K562 (cell line): Measurements from ENCODE around the gene ARAF. TPM values are rescaled to one million over a fixed set of nuclear protein-coding genes. Genes with fewer than 3 reads are reported as not detected.
A peak's percentile ranks its signal among the peaks of the same experiment; 100 is the strongest.

ENCODE experiments used
- CBX1 ChIP-seq: sonication (generic); IDR thresholded peaks from 2 replicates; pipeline ENCODE4 v1.6.1; 2016; ENCODE audit warnings: antibody characterized with exemption, low read depth, mild to moderate bottlenecking
- CREB1 ChIP-seq, 2 experiments: sonication (generic) in 1 of 2; formaldehyde crosslinking in 1 of 2; IDR thresholded peaks; 2 replicates each; pipeline versions ENCODE4 v1.6.1 to v1.8.0; 2012 to 2022; ENCODE audit warnings: inconsistent platforms in 1 of 2, mild to moderate bottlenecking in 1 of 2, missing genetic modification reagents in 1 of 2, moderate library complexity in 1 of 2
- CTBP1 ChIP-seq: fragments of 450-650 bp; IDR thresholded peaks from 2 replicates; pipeline ENCODE4 v1.6.1; 2016; ENCODE audit warnings: borderline replicate concordance
- E2F5 ChIP-seq: sonication (generic); formaldehyde crosslinking; IDR thresholded peaks from 2 replicates; pipeline ENCODE4 v1.8.0; 2022; ENCODE audit warnings: mild to moderate bottlenecking, missing genetic modification reagents
- EGR1 ChIP-seq: fragments of 450-650 bp; conservative IDR thresholded peaks from 2 replicates; pipeline ENCODE4 v1.6.1; 2017; ENCODE audit warnings: mild to moderate bottlenecking
- ID3 ChIP-seq, 2 experiments: fragments of 250-450 bp in 1 of 2; fragments of 450-650 bp in 1 of 2; sonication (Bioruptor Pico) in 1 of 2; IDR thresholded peaks; 2 replicates each; pipeline versions ENCODE4 v1.6.1 to v1.8.0; 2016 to 2021; ENCODE audit warnings: mild to moderate bottlenecking in 2 of 2, moderate library complexity in 2 of 2, missing compliant biosample characterization in 1 of 2, missing genetic modification characterization in 1 of 2
- JUN ChIP-seq, 2 experiments: sonication (generic) in 1 of 2; formaldehyde crosslinking in 1 of 2; IDR thresholded peaks; 2 replicates each; pipeline versions ENCODE4 v1.6.1 to v1.8.0; 2012 to 2022; ENCODE audit warnings: borderline replicate concordance in 2 of 2, mild to moderate bottlenecking in 2 of 2, improper control_type of control experiment in 1 of 2, low read depth in 1 of 2, low read length in 1 of 2, missing genetic modification reagents in 1 of 2
- MEF2A ChIP-seq: IDR thresholded peaks from 2 replicates; pipeline ENCODE4 v1.6.1; 2011; ENCODE audit warnings: low read depth, mild to moderate bottlenecking, low read length, moderate library complexity; ENCODE audit not compliant: control insufficient read depth
- MYC ChIP-seq, 2 experiments: fragments of 250-450 bp in 1 of 2; sonication (Bioruptor Pico) in 1 of 2; IDR thresholded peaks; 2 replicates each; pipeline versions ENCODE4 v1.5.1 to v1.6.1; 2012 to 2021; ENCODE audit warnings: low read depth in 2 of 2, borderline replicate concordance in 1 of 2, improper control_type of control experiment in 1 of 2, low read length in 1 of 2, mild to moderate bottlenecking in 1 of 2, moderate library complexity in 1 of 2
- RBM34 ChIP-seq: fragments of 200-400 bp; formaldehyde crosslinking; IDR thresholded peaks from 2 replicates; pipeline ENCODE4 v1.6.1; 2018; ENCODE audit warnings: low read length, borderline replicate concordance; ENCODE audit not compliant: insufficient read depth
- RFX1 ChIP-seq: fragments of 450-650 bp; IDR thresholded peaks from 2 replicates; pipeline ENCODE4 v1.6.1; 2016; ENCODE audit warnings: mild to moderate bottlenecking, moderate library complexity
- TBL1XR1 ChIP-seq, 2 experiments: IDR thresholded peaks; 2 replicates each; pipeline ENCODE4 v1.6.1; 2012; ENCODE audit warnings: improper control_type of control experiment in 2 of 2, low read length in 2 of 2, mild to moderate bottlenecking in 1 of 2
- TRIM24 ChIP-seq, 2 experiments: fragments of 450-650 bp; IDR thresholded peaks; 2 replicates each; pipeline ENCODE4 v1.6.1; 2016
- ZBTB12 ChIP-seq: fragments of 250-450 bp; sonication (Bioruptor Pico); IDR thresholded peaks from 2 replicates; pipeline ENCODE4 v1.4.0; 2020
- ZBTB9 ChIP-seq: fragments of 450-650 bp; formaldehyde crosslinking; IDR thresholded peaks from 2 replicates; pipeline ENCODE4 v1.4.0; 2020; ENCODE audit warnings: mild to moderate bottlenecking, moderate library complexity
- ZNF217 ChIP-seq: sonication (generic); formaldehyde crosslinking; IDR thresholded peaks from 2 replicates; pipeline ENCODE4 v1.8.0; 2022; ENCODE audit warnings: mild to moderate bottlenecking, missing genetic modification reagents
- ZNF311 ChIP-seq: fragments of 250-450 bp; sonication (Bioruptor Pico); IDR thresholded peaks from 2 replicates; pipeline ENCODE4 v1.4.0; 2020; ENCODE audit warnings: mild to moderate bottlenecking, moderate library complexity
- ZNF395 ChIP-seq: fragments of 200-800 bp; sonication (Bioruptor generic); IDR thresholded peaks from 2 replicates; pipeline ENCODE4 v1.6.1; 2017; ENCODE audit warnings: missing genetic modification characterization, missing compliant biosample characterization
- polyA plus RNA-seq, 8 experiments: library from polyadenylated mRNA; depleted of rRNA in 4 of 8; stranded (reverse) in 5 of 8; unstranded in 3 of 8; fragments of >200 nt; fragmentation: Nextera tagmentation in 2 of 8; fragmentation: Illumina TruSeq in 1 of 8; extraction: Ambion mirVana in 2 of 8; extraction: Trizol in 1 of 8; gene quantifications; 2 replicates each; pipeline versions ENCODE4 v1.2.1 to v1.2.3, GENCODE V29; 2011 to 2014; ENCODE audit warnings: inconsistent platforms in 1 of 8, missing spikeins in 1 of 8
- total RNA-seq, 7 experiments: library from RNA; depleted of rRNA in 6 of 7; stranded (reverse); fragments of >200 nt in 6 of 7; fragmentation: Illumina TruSeq in 2 of 7; extraction: Trizol in 2 of 7; gene quantifications; 2 replicates each; pipeline versions ENCODE4 v1.2.1 to v1.2.3, GENCODE V29; 2011 to 2021; ENCODE audit warnings: low replicate concordance in 1 of 7

ARAF gene
- total and polyA plus RNA-seq, 9 of the 15 experiments (the other 6 are each of a cell fraction or from before 2014, with no cell fraction given): 5.5 to 70.0 (median 29.4) TPM

- peak; percentile 76; the same call in 1 of the 2 replicates for TF ChIP-seq CBX1
- peak; percentile 46; the same call in 1 of the 2 replicates for TF ChIP-seq MYC (IDR thresholded peaks at IDR 0.05; ENCODE audit: low read depth, low read length)
- TF ChIP-seq MYC (CRISPR knock-in tag; IDR thresholded peaks at IDR 0.05; ENCODE audit: borderline replicate concordance, low read depth): no peak
- no peak for TF ChIP-seq RBM34
- no peak for TF ChIP-seq ZNF311 (CRISPR knock-in tag)
- TF ChIP-seq ID3 (CRISPR knock-in tag; IDR thresholded peaks at IDR 0.05): no peak
- no peak for TF ChIP-seq ID3 (tag; IDR thresholded peaks at IDR 0.05)
- 0 out of 4 replicates have a peak, but pooled peaks of 1 of the 2 experiments have one; percentile 36 for TF ChIP-seq TBL1XR1 (IDR thresholded peaks at IDR 0.05; ENCODE audit: low read length in 2 of 2)
- peak in 1 of 2 experiments; percentile 27; a peak in 1 of 4 replicates for TF ChIP-seq TRIM24 (IDR thresholded peaks at IDR 0.05)
- no peak for TF ChIP-seq ZNF217 (CRISPR knock-in tag)
- TF ChIP-seq CREB1 (IDR thresholded peaks at IDR 0.05): peak; percentile 91
- TF ChIP-seq CREB1 (CRISPR knock-in tag; IDR thresholded peaks at IDR 0.05): peak; percentile 96
- peak; percentile 91 for TF ChIP-seq CTBP1
- peak; percentile 78 for TF ChIP-seq ZBTB12 (CRISPR knock-in tag)
- TF ChIP-seq ZNF395 (CRISPR knock-in tag): peak; percentile 89
- TF ChIP-seq JUN (IDR thresholded peaks at IDR 0.05; ENCODE audit: borderline replicate concordance, low read depth, low read length): peak; percentile 79
- TF ChIP-seq JUN (CRISPR knock-in tag; IDR thresholded peaks at IDR 0.05; ENCODE audit: borderline replicate concordance): peak; percentile 98
- TF ChIP-seq RFX1: no peak
- TF ChIP-seq MEF2A: no peak
- TF ChIP-seq ZBTB9 (CRISPR knock-in tag): peak; percentile 57; the same call in 1 of the 2 replicates
- 0 out of 2 replicates have a peak, but pooled peaks have one; percentile 74 for TF ChIP-seq E2F5 (CRISPR knock-in tag)
- TF ChIP-seq EGR1: peak; percentile 95
Measured at GRCh38 chrX:47619486-47620302, 58.7 kb downstream of the ARAF start, which contains the start of gene SYN1 (continued).
